GM18507 (cell line): Measurements from ENCODE around the gene NAXE.
"Not testable (repeated sequence)": the region's sequence is repeated elsewhere in the genome, so short reads cannot be mapped to it uniquely, and the experiment has no call there.

ENCODE experiments used
- DNase-seq: peaks from one replicate; pipeline ENCODE4 v3.0.0; 2011; ENCODE audit warnings: low read depth; ENCODE audit not compliant: insufficient read length; ENCODE audit errors: extremely low spot score
- FAIRE-seq: peaks from 2 replicates; lab custom pipeline; 2011; peaks lifted over from hg19 to GRCh38; lab: Jason Lieb, UNC

Gene NAXE

GRCh38 chr1:156590326-156591180 is 1.0 kb upstream of the NAXE start:
- no peak for FAIRE-seq
- DNase-seq, result no peak

- FAIRE-seq, result no peak
- no peak for DNase-seq
Measured at GRCh38 chr1:156591181-156591431, 470 bp upstream of the NAXE start.

GRCh38 chr1:156592158-156592909 is 758 bp downstream of the NAXE start:
- FAIRE-seq (no peak), DNase-seq (no peak)

- DNase-seq (no peak), FAIRE-seq (no peak)
Measured at GRCh38 chr1:156592910-156593660, 1.5 kb downstream of the NAXE start.

- DNase-seq, result no peak
- FAIRE-seq, result no peak
Measured at GRCh38 chr1:156593661-156593989, 2.0 kb downstream of the NAXE start.

GRCh38 chr1:156594190-156594589 is 2.6 kb downstream of the NAXE start:
- FAIRE-seq, result no peak
- DNase-seq, result no peak

GRCh38 chr1:156595016-156595415 is 3.4 kb downstream of the NAXE start:
- no peak for FAIRE-seq
- DNase-seq, result no peak

- no peak for DNase-seq
- no peak for FAIRE-seq
Measured at GRCh38 chr1:156596426-156596825, 4.8 kb downstream of the NAXE start.

- DNase-seq (no peak), FAIRE-seq (no peak)
Measured at GRCh38 chr1:156598125-156598524, 6.5 kb downstream of the NAXE start.

- FAIRE-seq (no peak), DNase-seq (no peak)
Measured at GRCh38 chr1:156598731-156599432, 7.3 kb downstream of the NAXE start.

GRCh38 chr1:156599811-156600210 is 8.2 kb downstream of the NAXE start:
- no peak for DNase-seq
- FAIRE-seq, result peak; percentile 62

GRCh38 chr1:156600733-156601121 is 9.2 kb downstream of the NAXE start:
- DNase-seq (no peak), FAIRE-seq (no peak)

GRCh38 chr1:156601122-156601830 is 9.7 kb downstream of the NAXE start, which contains the start of gene GPATCH4:
Gene GPATCH4, minus strand, starts transcription at chr1:156601479.
- no peak for DNase-seq
- peak; percentile 72 for FAIRE-seq

- DNase-seq, result no peak
- peak; percentile 33 for FAIRE-seq
Measured at GRCh38 chr1:156601892-156602291, 10.3 kb downstream of the NAXE start.

- no peak for FAIRE-seq
Measured at GRCh38 chr1:156602557-156602993, 11.0 kb downstream of the NAXE start.

GRCh38 chr1:156607344-156607743 is 15.8 kb downstream of the NAXE start:
- not testable (repeated sequence) for FAIRE-seq

More at GRCh38 chr1:156602557-156602993, 11.0 kb downstream of the NAXE start:
- DNase-seq, result no peak

GRCh38 chr1:156608036-156608674 is 16.6 kb downstream of the NAXE start:
- FAIRE-seq (peak; percentile 90), DNase-seq (no peak)

More at GRCh38 chr1:156607344-156607743, 15.8 kb downstream of the NAXE start:
- not testable (repeated sequence) for DNase-seq

- FAIRE-seq, result peak; percentile 71
- no peak for DNase-seq
Measured at GRCh38 chr1:156608981-156609380, 17.4 kb downstream of the NAXE start.

GRCh38 chr1:156610072-156610471 is 18.5 kb downstream of the NAXE start:
- FAIRE-seq, DNase-seq: not testable (repeated sequence)
